ENCODE data around the gene ABCA12.

- TF ChIP-seq POLR2AphosphoS5 (IDR thresholded peaks at IDR 0.05; ENCODE audit: low read depth, low read length) (no peak), TAF1 (IDR thresholded peaks at IDR 0.05; ENCODE audit: borderline replicate concordance, insufficient read depth, low read length) (no peak), REST (IDR thresholded peaks at IDR 0.05; ENCODE audit: insufficient read depth in 1 of 2, low read depth in 2 of 2, low read length in 2 of 2) (no peak)
Measured at GRCh38 chr2:215036314-215036713, 102.1 kb downstream of the ABCA12 start.

Measured in PFSK-1 (cell line).